ENCODE results near the gene HSD3B1.

GRCh38 chr1:119475866-119476439 lies 31.1 kb upstream of the HSD3B1 start:
- TF ChIP-seq CTCF (IDR thresholded peaks at IDR 0.05) (peak; percentile 52 to 84 (median 81)), POLR2A (IDR thresholded peaks at IDR 0.05) (no peak)

Measured in body of pancreas (tissue), 4 donors.